GM21786 (cell line): ENCODE measurements around the gene DTX2.
"Not testable (repeated sequence)": the region's sequence is repeated elsewhere in the genome, so short reads cannot be mapped to it uniquely, and the experiment has no call there.

Experiments used
- ATAC-seq: cut with Tn5 transposase; IDR thresholded peaks from one replicate; pipeline ENCODE4 v1.9.1; 2021; ENCODE audit not compliant: unreplicated experiment

DTX2 gene

DNA sequence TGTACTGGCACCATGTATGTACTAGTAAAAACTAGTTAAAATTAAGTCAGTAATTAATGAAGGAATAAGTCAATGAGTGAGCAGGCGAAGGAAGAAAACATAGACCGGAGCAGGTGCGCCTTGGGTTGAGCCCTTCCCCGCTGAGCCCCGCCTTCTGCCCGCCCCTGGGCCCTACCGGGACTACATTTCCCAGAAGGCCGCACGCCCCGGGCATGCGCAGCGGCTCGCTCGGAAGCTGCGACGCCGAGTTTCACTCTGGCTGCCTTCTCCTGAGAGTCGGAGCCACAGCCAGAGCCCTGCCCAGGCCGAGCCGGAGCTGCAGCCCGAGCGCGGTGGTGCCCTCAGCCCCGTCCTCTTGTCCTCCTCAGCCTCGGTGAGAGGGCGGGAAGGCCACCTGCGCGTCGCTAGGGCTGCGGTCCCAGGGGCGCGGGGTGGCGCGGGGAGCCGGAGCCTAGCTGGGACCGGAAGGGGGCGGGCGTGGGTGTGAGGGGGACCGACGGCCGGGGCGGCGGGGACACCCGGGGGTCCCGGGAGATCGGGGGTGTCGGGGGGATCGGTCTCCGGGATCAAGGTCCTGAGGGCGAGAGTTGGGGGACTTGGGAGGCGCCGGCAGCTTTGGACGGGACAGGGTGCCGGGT lies at the start of gene DTX2:
DTX2 (plus strand) TSS at position 246 of the 638 bp plus-strand sequence. CDS start 18,801 bp downstream, outside the sequence.
- ATAC-seq, result peak; percentile 97

DNA sequence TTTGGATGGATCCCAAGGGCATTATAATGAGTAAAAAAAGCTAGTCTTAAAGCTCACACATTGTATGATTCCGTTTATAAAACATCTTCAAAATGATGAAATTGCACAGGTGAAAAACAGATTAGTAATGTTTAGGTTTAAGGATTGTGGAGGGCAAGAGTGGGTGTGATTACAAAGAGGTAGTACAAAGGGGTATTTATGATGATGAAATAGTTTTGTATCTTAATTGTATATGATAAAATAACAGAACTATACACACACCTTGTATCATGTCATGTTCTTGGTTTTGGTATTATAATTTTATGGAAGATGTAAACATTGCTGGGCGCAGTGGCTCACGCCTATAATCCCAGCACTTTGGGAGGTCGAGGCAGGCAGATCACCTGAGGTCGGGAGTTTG lies 49.3 kb upstream of the DTX2 start:
- no peak for ATAC-seq

DNA sequence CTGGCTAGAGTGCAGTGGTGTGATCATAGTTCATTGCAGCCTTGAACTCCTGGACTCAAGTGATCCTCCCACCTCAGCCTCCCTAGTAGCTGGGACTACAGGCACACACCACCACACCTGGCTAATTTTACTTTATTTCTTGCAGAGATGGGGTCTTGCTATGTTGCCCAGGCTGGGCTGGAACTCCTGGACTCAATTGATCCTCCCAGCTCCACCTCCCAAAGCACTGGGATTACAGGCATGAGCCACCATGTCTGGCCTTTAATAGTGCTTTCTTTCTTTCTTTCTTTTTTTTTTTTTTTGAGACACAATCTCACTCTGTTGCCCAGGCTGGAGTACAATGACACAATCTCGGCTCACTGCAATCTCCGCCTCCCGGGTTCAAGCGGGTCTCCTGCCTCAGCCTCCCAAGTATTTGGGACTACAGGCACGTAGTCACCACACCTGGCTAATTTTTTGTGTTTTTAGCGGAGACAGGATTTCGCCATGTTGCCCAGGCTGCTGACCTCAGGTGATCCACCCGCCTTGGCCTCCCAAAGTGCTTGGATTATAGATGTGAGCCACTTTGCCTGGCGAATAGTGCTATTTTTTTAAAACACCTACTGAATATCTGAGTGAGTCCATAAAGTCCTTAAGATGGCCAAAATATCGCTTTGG lies 43.7 kb upstream of the DTX2 start:
- ATAC-seq, result not testable (repeated sequence)

DNA sequence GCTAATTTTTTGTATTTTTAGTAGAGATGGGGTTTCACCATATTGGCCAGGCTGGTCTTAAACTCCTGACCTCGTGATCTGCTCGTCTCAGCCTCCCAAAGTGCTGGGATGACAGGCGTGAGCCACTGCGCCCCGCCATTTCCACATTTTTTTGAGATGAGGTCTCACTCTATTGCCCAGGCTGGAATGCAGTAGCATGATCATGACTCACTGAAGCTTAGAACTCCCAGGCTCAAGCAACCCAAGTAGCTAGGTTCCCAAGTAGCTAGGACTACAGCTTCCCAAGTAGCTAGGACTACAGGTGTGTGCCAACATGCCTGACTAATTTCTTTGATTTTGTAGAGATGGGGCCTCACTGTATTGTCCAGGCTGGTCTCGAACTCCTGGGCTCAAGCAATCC lies 40.4 kb upstream of the DTX2 start:
- not testable (repeated sequence) for ATAC-seq

DNA sequence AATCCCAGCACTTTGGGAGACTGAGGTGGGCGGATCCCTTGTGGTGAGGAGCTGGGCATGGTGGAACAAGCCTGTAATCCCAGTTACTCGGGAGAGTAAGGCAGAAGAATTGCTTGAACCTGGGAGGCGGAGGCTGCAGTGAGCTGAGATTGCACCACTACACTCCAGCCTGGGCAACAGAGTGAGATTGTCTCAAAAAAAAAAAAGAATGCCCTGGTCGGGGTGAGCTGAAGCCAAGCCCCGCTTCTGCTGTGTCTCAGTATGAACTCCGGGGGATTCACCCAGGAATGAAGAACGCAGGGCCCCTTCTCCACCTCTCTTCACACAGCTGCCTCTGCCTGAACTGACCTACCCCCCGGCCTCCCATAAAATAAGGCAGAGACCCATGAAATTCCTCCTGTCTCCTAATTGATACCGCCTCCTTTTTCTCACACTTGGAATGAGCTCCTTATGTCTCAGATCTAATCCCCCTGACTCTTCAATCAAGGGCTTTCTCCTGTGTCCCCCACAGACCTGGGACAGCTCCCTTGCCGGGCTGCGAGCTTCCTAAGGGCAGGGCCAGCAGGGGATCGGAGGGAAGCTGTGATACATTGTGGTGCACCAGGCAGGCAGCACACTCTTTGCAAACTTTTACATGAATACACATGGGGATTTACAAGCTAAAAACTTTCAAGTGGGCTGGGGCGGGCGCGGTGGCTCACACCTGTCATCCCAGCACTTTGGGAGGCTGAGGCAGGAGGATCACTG lies 37.7 kb upstream of the DTX2 start:
- ATAC-seq, result no peak

DNA sequence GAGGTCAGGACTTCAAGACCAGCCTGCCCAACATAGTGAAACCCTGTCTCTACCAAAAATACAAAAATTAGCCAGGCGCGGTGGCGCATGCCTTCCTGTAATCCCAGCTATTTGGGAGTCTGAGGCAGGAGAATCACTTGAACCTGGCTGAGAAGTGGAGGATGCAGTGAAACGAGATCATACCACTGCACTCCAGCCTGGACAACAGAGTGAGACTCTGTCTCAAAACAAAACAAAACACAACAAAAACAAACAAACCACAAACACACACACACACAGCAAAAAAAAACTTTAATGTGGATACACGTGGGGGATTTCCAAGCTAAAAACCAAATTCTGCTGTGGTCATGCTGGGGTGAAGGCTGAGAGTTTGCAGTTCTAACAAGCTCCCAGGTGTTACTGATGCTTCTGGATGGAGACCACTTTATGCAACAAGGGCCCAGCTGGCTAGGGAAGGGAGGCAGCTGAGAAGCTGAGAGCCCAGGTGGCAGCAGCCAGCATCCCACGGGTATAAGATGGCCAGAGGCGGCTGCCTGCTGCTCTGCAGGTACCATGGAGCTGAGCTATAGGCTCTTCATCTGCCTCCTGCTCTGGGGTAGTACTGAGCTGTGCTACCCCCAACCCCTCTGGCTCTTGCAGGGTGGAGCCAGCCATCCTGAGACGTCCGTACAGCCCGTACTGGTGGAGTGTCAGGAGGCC lies 36.9 kb upstream of the DTX2 start, which contains the start of gene ZP3:
ZP3 (plus strand) TSS at position 538 of the 699 bp plus-strand sequence; CDS start at position 553, 15 bp downstream.
- ATAC-seq, result no peak

DNA sequence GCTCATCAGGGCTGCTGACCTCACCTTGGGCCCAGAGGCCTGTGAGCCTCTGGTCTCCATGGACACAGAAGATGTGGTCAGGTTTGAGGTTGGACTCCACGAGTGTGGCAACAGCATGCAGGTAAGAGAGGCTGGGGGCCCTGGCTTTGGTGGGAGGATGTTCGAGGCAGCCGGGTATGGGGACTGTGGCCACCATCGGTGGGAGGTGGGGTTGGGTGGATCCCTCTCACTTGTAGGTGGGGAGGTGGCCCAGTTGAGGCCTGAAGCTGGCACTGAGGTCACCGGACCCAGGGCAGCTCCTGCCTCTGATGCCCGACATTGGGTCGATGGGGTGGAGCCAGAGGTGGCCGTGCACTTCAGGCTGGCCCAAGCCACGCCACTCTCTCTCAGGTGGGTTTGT lies 36.4 kb upstream of the DTX2 start:
- no peak for ATAC-seq

DNA sequence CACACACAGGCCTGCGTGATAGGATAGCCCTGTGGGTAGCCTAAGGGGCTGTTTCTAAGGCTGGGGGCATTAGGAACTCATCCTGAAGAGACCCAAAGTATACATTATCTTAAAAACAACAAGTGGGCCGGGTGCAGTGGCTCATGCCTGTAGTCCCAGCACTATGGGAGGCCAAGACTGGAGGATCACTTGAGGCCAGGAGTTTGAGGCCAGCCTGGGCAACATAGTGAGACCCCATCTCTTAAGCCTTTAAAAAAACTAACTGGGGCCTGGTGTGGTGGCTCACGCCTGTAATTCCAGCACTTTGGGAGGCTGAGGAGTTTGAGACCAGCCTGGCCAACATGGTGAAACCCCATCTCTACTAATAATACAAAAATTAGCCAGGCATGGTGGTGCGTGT lies 36.0 kb upstream of the DTX2 start:
- ATAC-seq, result not testable (repeated sequence)

DNA sequence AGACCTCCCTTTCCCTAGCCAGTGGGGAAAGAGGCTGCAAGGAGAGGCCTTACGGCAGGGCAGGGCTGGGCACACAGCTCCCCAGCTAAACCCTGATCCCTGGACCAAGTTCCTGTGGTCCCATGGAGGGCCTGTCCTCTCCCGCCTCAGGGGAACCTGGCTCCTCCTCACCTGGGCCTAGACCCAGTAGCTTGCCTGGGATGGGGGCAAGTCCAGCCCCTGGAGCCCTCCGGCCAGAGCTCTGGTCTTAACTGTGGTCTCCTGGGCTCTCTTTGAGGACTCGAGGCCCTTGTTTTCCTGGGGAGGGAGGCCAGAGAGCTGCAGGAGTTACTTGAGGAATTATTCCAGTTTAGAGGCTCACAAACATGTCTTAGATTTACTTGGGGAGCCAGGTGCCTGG lies 35.3 kb upstream of the DTX2 start:
- no peak for ATAC-seq

DNA sequence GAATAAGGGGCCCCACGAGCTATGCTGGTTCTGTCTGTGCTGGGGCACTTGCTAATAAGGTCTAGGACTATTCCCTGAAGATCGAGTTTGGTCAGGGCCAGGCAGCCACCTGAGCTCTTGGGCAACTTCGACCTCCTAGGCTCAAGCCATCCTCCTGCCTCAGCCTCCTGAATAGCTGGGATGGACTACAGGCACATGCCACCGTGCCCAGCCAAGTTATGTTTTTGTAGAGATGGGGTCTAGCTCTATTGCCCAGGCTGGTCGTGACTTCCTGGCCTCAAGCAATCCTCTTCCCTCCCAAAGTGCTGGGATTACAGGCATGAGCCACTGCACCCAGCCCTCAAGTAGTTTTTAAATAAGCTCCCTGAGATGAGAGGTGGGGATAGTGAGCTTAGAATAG lies 33.9 kb upstream of the DTX2 start:
- ATAC-seq, result no peak

DNA sequence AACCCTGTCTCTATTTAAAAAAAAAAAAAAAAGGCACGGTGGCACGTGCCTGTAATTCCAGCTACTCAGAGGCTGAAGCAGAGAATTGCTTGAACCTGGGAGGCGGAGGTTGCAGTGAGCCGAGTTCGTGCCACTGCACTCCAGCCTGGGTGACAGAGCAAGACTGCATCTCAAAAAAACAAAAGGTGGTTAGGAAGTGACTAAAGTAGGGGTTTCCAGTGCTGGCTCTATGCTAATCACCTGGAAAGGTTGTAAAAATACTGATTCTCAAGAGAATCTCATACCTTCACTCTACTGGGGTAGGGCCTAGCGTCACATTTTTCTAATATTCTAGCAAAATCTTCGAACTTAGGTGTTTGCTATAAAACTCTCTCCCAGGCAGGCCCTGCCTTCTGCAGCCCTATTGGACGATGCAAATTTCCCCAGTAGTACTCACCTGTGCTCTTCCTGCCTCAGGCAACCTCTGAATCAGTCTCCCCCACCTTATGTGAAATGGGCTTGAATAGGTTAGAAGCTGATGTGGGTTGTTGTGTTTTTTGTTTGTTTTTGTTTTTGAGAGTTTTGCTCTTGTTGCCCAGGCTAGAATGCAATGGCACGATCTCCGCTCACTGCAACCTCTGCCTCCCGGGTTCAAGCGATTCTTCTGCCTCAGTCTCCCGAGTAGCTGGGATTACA lies 33.2 kb upstream of the DTX2 start:
- ATAC-seq, result no peak

DNA sequence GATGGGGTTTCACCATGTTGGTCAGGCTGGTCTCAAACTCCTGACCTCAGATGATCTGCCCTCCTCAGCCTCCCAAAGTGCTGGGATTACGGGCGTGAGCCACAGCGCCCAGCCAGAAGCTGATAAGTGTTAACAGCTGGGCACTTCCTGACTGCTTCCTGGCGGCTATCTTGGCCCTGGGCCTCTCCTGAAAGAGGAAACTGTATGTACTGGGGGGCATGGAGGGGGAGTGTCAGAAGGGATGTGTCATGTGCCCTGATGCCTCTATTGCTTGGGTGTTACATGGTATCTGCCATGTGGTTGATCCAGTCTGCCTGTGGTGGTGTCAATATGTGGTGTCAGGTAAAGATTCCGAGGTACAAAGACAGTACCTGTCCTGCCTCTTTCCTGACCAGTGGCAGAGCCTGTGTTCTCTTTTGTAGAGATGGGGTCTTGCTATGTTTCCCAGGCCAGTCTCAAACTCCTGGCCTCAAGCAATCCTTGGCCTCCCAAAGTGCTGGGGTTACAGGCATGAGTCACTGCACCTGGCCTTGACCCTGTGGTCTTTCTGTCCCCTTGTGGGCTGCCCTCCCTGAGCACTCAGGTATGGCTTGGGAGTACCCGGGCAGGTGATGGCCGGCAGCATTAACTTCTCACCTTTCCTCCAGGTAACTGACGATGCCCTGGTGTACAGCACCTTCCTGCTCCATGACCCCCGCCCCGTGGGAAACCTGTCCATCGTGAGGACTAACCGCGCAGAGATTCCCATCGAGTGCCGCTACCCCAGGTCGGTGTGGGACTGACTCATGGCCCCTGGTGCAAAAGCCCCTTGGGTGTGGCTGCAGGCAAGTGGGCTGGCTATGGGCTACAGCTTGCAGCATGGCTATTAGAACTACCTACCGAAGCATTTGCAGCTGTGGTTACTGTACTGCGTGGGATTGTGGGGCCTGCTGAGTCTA lies 32.4 kb upstream of the DTX2 start:
- no peak for ATAC-seq

DNA sequence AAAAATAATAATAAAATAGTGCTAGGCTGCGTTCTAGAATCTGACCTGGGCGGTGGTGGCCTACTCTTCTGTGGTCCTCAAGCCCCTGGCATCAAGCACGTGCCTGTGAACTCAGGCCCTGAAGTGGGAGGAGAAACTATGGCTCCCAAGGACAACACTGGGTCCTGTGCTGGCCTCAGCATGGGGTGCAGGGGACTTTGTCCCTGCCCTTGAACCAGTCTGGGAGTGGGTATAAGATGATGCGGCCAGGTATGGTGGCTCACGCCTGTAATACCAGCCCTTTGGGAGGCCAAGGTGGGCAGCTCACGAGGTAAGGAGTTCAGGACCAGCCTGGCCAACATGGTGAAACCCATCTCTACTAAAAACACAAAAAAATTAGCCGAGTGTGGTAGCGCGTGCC lies 31.3 kb upstream of the DTX2 start:
- no peak for ATAC-seq

DNA sequence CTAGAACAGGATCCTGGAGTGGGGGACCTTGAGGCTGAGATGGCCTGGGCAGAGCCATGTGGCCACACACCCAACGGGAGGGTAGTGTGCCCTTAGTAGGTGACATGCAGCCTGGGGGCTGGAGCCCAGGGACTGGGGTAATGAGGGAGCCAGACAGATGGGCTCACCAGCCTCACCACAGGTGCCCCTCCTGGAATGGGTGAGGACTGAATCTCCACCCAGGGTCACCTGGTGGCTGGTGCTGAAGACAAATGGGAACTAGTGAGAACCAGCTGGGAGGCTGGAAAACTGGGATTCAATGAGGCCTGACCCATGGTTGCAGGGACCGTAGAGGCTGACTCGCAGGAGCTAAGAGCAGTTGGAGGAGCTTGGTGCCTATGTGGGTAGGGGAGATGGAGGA lies 30.7 kb upstream of the DTX2 start:
- ATAC-seq, result no peak

DNA sequence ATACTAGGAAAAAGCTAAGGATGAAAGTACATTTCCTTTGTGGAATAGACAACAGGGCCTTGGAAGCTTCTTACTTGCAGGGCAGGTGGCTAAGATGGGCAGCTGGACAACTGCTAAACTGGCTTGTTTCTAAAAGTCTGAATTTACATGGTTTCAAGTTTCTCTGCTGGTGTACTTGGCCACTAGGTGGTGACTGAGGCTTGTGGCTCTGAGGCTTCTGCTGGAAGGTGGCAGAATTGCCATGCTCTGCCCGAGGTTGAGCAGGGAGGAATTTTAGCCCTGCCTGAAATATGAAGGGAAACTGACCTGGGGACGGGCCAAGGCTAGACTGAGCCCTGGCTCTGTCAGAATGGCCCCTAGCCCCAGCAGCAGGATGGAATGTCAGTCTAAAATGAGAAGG lies 23.6 kb upstream of the DTX2 start:
- peak; percentile 77 for ATAC-seq

DNA sequence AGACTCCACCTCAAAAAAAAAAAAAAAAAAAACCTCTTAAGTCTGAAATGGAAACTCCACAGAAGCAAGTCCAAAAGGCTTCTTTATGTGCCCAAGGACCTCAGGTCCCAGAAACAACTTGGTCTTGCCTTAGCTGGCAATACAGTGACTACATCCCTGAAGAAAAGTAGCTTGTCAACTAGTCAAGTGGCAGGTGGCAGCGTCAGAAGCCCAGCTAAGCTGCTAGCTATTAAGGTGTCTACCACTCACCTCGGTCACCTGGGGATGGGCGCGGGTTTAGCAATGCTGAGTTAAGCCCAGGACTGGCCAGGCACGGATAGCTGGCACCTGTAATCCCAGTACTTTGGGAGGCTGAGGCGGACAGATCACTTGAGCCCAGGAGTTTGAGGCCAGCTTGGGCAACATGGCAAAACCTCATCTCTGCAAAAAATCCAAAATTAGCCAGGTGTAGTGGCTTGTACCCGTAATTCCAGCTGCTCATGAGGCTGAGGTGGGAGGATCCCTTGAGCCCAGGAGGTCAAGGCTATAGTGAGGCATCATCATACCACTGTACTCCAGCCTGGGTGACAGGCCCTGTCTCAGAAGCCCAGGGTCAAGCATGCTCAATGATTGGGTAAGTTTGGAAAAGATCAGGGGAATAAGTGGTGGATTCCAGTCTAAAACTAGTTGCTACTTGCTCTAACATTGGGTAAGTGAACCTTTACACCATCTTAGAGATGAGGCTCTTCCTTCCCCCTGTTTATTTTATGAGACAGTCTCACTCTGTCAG lies 22.2 kb upstream of the DTX2 start:
- ATAC-seq, result not testable (repeated sequence)

DNA sequence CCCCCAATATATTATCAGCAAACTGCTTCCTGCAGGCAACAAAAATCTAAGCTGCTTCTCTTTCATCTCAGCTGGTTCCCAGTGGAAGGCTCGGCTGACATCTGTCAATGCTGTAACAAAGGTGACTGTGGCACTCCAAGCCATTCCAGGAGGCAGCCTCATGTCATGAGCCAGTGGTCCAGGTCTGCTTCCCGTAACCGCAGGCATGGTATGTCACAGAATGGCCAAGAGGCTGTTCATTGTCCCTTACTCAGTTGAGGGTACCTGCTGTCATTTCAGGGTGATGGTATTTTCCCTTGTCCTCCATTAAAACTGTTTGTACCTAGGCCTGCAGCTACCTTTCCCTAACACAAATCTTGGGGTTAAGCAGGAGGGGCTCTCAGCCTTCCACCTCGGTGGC lies 21.1 kb upstream of the DTX2 start:
- ATAC-seq, result not testable (repeated sequence)

DNA sequence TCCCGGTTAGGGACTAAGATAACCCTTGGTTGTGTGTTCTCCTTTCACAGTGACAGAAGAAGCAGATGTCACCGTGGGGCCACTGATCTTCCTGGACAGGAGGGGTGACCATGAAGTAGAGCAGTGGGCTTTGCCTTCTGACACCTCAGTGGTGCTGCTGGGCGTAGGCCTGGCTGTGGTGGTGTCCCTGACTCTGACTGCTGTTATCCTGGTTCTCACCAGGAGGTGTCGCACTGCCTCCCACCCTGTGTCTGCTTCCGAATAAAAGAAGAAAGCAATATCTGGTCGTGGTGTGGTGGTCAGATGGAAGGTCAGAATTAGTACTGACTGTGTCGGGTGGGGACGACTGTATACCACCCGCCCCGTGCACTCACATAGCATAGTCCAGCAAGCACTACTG lies 19.7 kb upstream of the DTX2 start:
- not testable (repeated sequence) for ATAC-seq
